H7 (cell line): ENCODE results near the gene BPGM. TPM values are rescaled to one million over a fixed set of nuclear protein-coding genes. Genes with fewer than 3 reads are reported as not detected.

Experiments used
- DNase-seq: peaks from one replicate; pipeline ENCODE4 v3.0.0; 2012
- H3K27me3 ChIP-seq: 2 replicates; pipeline ENCODE4 v1.6.0; 2011; ENCODE audit warnings: mild to moderate bottlenecking, low read length; ENCODE audit not compliant: control insufficient read depth, insufficient read depth
- H3K36me3 ChIP-seq: replicated peaks from 2 replicates; pipeline ENCODE4 v1.5.1; 2011; ENCODE audit warnings: low read length; ENCODE audit not compliant: control insufficient read depth, insufficient read depth
- H3K4me3 ChIP-seq: 2 replicates; pipeline ENCODE4 v1.5.1; 2011; ENCODE audit warnings: low read depth, mild to moderate bottlenecking, control low read depth, low read length, moderate library complexity; ENCODE audit not compliant: insufficient read depth
- total RNA-seq: library from RNA; depleted of rRNA; stranded (reverse); fragments of >200 nt; shearing (Covaris generic); gene quantifications from 2 replicates; pipeline ENCODE4 v1.2.3, GENCODE V29; 2014

Gene BPGM
- total RNA-seq, 1 experiment from 2014 or later = 14.9 TPM

- DNase-seq = no peak
- Histone ChIP-seq H3K36me3 (no peaks in the 10 kb centered on the region), H3K4me3 (no peak overlapping the region), H3K27me3 (no peaks in the 10 kb centered on the region; the same call in 1 of the 2 replicates)
These were observed 23.5 kb upstream of the BPGM start for GRCh38 chr7:134623193-134623592.

GRCh38 chr7:134625550-134625949, 21.1 kb upstream of the BPGM start:
- Histone ChIP-seq H3K4me3 (no peak overlapping the region), H3K27me3 (no peaks in the 10 kb centered on the region; the same call in 1 of the 2 replicates), H3K36me3 (no peaks in the 10 kb centered on the region)
- DNase-seq = no peak

DNA sequence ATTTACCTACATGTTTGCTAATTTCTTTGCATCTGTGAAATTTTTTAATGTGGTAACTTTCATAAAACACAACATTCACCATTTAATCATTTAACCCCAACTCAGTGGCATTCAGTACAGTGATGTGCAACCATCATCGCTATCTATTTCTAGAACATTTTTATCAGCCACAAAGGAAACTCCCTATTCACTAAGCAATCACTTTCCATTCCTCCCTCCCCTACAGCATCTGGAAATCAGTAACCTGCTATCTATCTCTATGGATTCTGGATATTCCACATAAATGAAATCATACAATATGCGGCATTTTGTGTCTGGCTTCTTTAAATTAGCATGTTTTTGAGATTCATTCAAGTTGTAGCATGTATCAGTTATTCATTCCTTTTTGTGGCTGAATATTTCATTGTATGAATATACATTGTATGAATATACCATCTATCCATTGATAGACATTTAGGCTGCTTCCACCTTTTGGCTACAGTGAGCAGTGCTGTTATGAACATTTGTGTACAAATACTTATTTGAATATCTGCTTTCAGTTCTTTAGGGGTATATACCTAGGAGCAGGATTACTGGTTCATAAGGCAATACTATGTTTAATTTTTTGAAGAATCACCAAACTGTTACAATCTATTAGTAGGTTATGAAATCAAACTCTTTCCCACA, 19.4 kb upstream of the BPGM start:
- no peaks in the 10 kb centered on the region; the same call in 1 of the 2 replicates for H3K27me3 ChIP-seq
- H3K36me3 ChIP-seq = no peaks in the 10 kb centered on the region
- H3K4me3 ChIP-seq = no peak overlapping the region
- DNase-seq = no peak

DNA sequence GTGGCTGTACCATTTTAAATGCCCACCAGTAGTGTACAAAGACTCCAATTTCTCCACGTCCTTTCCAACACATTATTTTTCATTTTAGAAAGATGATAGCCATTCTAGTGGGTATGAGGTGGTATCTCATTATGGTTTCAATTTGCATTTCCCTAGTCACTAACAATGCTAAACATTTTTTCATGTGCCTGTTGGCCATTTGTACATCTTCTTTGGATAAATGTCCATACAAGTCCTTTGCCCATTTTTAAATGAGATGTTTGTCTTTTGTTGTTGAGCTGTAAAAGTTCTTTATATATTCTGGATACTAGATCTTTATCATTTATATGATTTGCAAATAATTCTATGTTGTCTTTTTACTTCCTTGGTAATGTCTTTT, 18.9 kb upstream of the BPGM start:
- Histone ChIP-seq H3K36me3 (no peaks in the 10 kb centered on the region), H3K27me3 (no peaks in the 10 kb centered on the region; the same call in 1 of the 2 replicates), H3K4me3 (no peak overlapping the region)
- no peak for DNase-seq

- H3K27me3 ChIP-seq = no peaks in the 10 kb centered on the region; the same call in 1 of the 2 replicates
- H3K36me3 ChIP-seq = no peaks in the 10 kb centered on the region
- DNase-seq = no peak
- no peak overlapping the region for H3K4me3 ChIP-seq
These were observed 17.2 kb upstream of the BPGM start for GRCh38 chr7:134629445-134629844.

GRCh38 chr7:134630237-134630636, 16.4 kb upstream of the BPGM start:
- no peak for DNase-seq
- no peaks in the 10 kb centered on the region; the same call in 1 of the 2 replicates for H3K27me3 ChIP-seq

GRCh38 chr7:134630893-134631292, 15.8 kb upstream of the BPGM start:
- DNase-seq = no peak
- no peaks in the 10 kb centered on the region; the same call in 1 of the 2 replicates for H3K27me3 ChIP-seq
- no peaks in the 10 kb centered on the region for H3K36me3 ChIP-seq
- no peak overlapping the region for H3K4me3 ChIP-seq

More at GRCh38 chr7:134630237-134630636, 16.4 kb upstream of the BPGM start:
- Histone ChIP-seq H3K4me3 (no peak overlapping the region), H3K36me3 (no peaks in the 10 kb centered on the region)

DNA sequence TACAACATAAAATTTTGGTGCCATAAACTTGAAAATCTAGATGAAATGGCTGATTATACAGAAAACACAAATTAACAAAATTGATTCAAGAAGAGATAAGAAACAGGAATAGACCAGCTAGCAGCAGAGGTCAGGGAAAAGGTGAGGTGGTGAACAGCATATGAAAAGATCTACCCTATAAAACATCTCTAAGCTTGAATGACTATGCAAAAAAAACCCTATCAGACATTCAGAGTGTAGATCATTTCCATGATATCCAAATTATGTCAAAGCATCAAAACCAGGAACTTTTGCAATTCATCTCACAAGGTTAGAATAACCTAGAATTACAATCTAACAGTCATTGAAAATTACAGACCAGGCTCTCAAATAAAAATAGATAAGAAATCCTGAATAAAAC, 14.6 kb upstream of the BPGM start:
- H3K27me3 ChIP-seq = no peaks in the 10 kb centered on the region
- H3K4me3 ChIP-seq = no peak overlapping the region
- no peak for DNase-seq
- no peaks in the 10 kb centered on the region for H3K36me3 ChIP-seq

DNA sequence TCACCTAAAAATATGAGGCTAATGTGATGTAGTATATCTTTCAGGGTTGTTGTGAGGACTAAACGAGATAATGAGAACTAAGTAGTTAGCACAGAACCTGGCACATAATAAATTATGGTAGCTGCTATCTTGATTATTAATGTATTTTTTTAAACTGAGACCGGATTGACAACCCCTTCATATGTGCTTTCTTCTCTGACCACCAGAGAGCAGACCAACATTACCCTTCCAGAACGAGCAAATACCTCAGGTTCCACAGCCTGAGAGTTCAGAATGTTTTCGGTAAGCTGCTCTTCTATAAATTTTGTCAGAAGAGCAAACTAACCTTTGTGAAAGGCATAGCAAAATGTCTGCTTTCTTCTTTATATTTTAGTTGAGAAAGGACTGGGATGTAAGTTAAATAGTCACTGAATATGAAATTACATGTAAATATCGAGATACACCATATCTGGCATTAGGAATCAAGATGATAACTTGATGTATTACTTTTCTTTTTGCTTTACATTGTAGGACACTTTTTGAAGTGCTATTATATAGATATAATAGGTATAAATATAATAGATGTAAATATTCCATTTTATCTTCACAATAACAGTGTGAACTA, 13.6 kb upstream of the BPGM start:
- Histone ChIP-seq H3K27me3 (no peaks in the 10 kb centered on the region), H3K4me3 (no peak overlapping the region), H3K36me3 (no peaks in the 10 kb centered on the region)
- DNase-seq = no peak

- H3K4me3 ChIP-seq = no peak overlapping the region
- DNase-seq = no peak
- no peaks in the 10 kb centered on the region for H3K36me3 ChIP-seq
- no peaks in the 10 kb centered on the region; the same call in 1 of the 2 replicates for H3K27me3 ChIP-seq
These were observed 10.6 kb upstream of the BPGM start for GRCh38 chr7:134636008-134636449.

- Histone ChIP-seq H3K4me3 (no peak overlapping the region), H3K36me3 (no peaks in the 10 kb centered on the region), H3K27me3 (no peaks in the 10 kb centered on the region; the same call in 1 of the 2 replicates)
- no peak for DNase-seq
These were observed 9.2 kb upstream of the BPGM start for GRCh38 chr7:134637441-134637840.

GRCh38 chr7:134637934-134638719, 8.5 kb upstream of the BPGM start:
- DNase-seq = no peak
- no peak overlapping the region for H3K4me3 ChIP-seq
- H3K27me3 ChIP-seq = no peaks in the 10 kb centered on the region; the same call in 1 of the 2 replicates
- no peaks in the 10 kb centered on the region for H3K36me3 ChIP-seq

GRCh38 chr7:134639061-134639460, 7.6 kb upstream of the BPGM start:
- DNase-seq = no peak
- Histone ChIP-seq H3K4me3 (no peak overlapping the region), H3K27me3 (no peaks in the 10 kb centered on the region; the same call in 1 of the 2 replicates), H3K36me3 (no peaks in the 10 kb centered on the region)

DNA sequence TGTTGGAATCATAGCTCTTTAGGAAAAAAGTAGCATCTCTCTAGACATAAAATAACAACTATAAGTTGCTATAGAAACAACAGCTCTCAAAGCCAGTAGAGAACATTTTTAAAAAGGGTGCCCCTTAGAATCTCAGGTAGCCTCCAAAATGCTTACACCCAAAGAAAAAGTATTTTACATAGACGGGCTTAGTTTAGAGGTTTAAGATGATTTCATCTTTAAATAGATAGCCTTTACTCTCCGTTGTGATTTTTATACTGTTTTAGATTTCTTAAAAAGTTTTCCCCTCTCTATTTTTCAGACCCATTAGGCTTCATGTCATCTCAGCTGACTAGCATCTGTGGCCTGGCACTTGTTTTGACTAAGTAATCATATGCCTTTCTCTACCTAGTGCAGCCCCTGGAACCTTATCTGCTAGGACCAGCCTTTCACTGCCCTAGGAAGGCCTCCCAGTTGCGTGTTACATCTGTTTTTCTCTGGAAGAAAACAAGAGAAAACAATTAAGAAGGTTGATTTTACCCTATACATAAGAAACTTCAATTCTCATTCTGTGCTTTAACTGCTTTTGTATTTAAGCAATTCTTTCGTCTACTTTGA, 6.9 kb upstream of the BPGM start:
- Histone ChIP-seq H3K4me3 (no peak overlapping the region), H3K27me3 (no peaks in the 10 kb centered on the region; the same call in 1 of the 2 replicates), H3K36me3 (no peaks in the 10 kb centered on the region)
- no peak for DNase-seq
